SU-DHL-6 (cell line): ENCODE results near the gene ACMSD.

Experiments used
- H2AFZ ChIP-seq: fragments of 200-600 bp; sonication (generic); 2 replicates; pipeline ENCODE4 v1.6.1; 2014; ENCODE audit warnings: low read depth, mild to moderate bottlenecking, moderate library complexity, mixed read lengths, antibody characterized with exemption, low read length; ENCODE audit not compliant: severe bottlenecking
- H3F3A ChIP-seq: fragments of 200-600 bp; shearing (Covaris generic); 2 replicates; pipeline ENCODE4 v1.6.0; 2016; ENCODE audit warnings: antibody characterized with exemption, mild to moderate bottlenecking; ENCODE audit not compliant: insufficient read depth
- H3K27ac ChIP-seq: fragments of 200-600 bp; sonication (generic); 2 replicates; pipeline ENCODE4 v1.5.1; 2016; ENCODE audit warnings: low read depth, mild to moderate bottlenecking, low read length, moderate library complexity, mixed read lengths
- H3K27me3 ChIP-seq: fragments of 200-600 bp; sonication (generic), shearing (Covaris generic); 2 replicates; pipeline ENCODE4 v1.6.0; 2014; ENCODE audit warnings: mild to moderate bottlenecking, low read length
- H3K36me3 ChIP-seq: fragments of 200-600 bp; sonication (generic); 2 replicates; pipeline ENCODE4 v1.6.1; 2014; ENCODE audit warnings: mild to moderate bottlenecking, low read length, mixed read lengths
- H3K4me2 ChIP-seq: fragments of 300-600, 200-600 bp; shearing (Covaris generic), sonication (generic); 2 replicates; pipeline ENCODE4 v1.6.0; 2014; ENCODE audit warnings: low read length, low read depth, mild to moderate bottlenecking; ENCODE audit not compliant: poor library complexity, severe bottlenecking
- H3K4me3 ChIP-seq: fragments of 200-600 bp; sonication (generic); 2 replicates; pipeline ENCODE4 v1.5.1; 2014; ENCODE audit warnings: antibody characterized with exemption, low read length, mild to moderate bottlenecking, mixed read lengths; ENCODE audit not compliant: insufficient read depth, poor library complexity, severe bottlenecking
- H3K79me2 ChIP-seq: fragments of 200-600 bp; sonication (generic); 2 replicates; pipeline ENCODE4 v1.6.1; 2014; ENCODE audit warnings: mild to moderate bottlenecking, low read length, moderate library complexity; ENCODE audit not compliant: insufficient read depth
- H3K9ac ChIP-seq: fragments of 200-600 bp; sonication (generic); 2 replicates; pipeline ENCODE4 v1.7.0; 2014; ENCODE audit warnings: mild to moderate bottlenecking, low read length
- H3K9me2 ChIP-seq: fragments of 200-600 bp; sonication (generic); replicated peaks from 2 replicates; pipeline ENCODE4 v1.6.1; 2014; ENCODE audit warnings: low read length; ENCODE audit not compliant: insufficient read depth
- H3K9me3 ChIP-seq: fragments of 200-600 bp; sonication (generic); 2 replicates; pipeline ENCODE4 v1.6.1; 2014; ENCODE audit warnings: low read length, mixed read lengths; ENCODE audit not compliant: insufficient read depth
- H4K20me1 ChIP-seq: fragments of 200-600 bp; sonication (generic); 2 replicates; pipeline ENCODE4 v1.6.1; 2014; ENCODE audit warnings: low read depth, mild to moderate bottlenecking, antibody characterized with exemption, low read length, moderate library complexity, mixed read lengths
- EZH2phosphoT487 ChIP-seq: fragments of 200-600 bp; sonication (generic), shearing (Covaris generic); conservative IDR thresholded peaks from 2 replicates; pipeline ENCODE4 v1.6.1; 2018; ENCODE audit warnings: mild to moderate bottlenecking, antibody characterized with exemption, low read length, moderate library complexity, mixed read lengths
- TF ChIP-seq, protein P1 (sequence below): fragments of 200-600 bp; sonication (generic); IDR thresholded peaks from one replicate; pipeline ENCODE4 v1.5.1; 2017; ENCODE audit warnings: antibody characterized with exemption, mild to moderate bottlenecking, low read length, moderate library complexity; ENCODE audit not compliant: insufficient read depth, poor library complexity, severe bottlenecking

The ACMSD gene

DNA sequence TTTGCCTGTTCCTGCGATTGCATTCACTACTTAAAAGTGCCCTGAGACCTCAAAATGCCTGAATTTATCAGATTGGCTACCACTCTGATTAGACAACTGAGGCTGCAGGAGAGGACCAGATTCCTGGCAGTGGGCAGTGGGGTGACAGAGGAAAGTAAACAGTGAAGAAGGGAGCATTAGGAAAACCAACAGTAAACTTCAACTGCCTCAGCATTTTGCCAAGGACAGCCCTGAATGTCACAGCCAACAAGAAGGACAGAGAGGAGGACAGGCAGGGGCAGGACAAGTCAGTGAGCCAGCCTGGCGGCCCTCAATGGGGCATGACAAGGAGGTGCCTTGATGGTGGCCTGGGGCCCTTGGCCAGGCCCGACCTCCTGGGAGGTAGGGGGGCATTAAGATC is 24.3 kb downstream of the ACMSD start:
- no peak for TF ChIP-seq EZH2phosphoT487
- TF ChIP-seq, protein P1, sequence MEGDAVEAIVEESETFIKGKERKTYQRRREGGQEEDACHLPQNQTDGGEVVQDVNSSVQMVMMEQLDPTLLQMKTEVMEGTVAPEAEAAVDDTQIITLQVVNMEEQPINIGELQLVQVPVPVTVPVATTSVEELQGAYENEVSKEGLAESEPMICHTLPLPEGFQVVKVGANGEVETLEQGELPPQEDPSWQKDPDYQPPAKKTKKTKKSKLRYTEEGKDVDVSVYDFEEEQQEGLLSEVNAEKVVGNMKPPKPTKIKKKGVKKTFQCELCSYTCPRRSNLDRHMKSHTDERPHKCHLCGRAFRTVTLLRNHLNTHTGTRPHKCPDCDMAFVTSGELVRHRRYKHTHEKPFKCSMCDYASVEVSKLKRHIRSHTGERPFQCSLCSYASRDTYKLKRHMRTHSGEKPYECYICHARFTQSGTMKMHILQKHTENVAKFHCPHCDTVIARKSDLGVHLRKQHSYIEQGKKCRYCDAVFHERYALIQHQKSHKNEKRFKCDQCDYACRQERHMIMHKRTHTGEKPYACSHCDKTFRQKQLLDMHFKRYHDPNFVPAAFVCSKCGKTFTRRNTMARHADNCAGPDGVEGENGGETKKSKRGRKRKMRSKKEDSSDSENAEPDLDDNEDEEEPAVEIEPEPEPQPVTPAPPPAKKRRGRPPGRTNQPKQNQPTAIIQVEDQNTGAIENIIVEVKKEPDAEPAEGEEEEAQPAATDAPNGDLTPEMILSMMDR, result no peak
- no peaks in the 10 kb centered on the region for H3K79me2 ChIP-seq
- no peak overlapping the region for H3K4me2 ChIP-seq
- no peak overlapping the region for H3K27ac ChIP-seq
- H4K20me1 ChIP-seq, result no peaks in the 10 kb centered on the region
- H3F3A ChIP-seq, result no peaks in the 10 kb centered on the region
- H3K9me2 ChIP-seq, result no peaks in the 10 kb centered on the region
- H3K36me3 ChIP-seq, result no peaks in the 10 kb centered on the region
- no peaks in the 10 kb centered on the region for H3K27me3 ChIP-seq
- H3K9me3 ChIP-seq, result no peaks in the 10 kb centered on the region
- no peak overlapping the region for H2AFZ ChIP-seq
- H3K4me3 ChIP-seq, result no peak overlapping the region
- no peak overlapping the region for H3K9ac ChIP-seq

DNA sequence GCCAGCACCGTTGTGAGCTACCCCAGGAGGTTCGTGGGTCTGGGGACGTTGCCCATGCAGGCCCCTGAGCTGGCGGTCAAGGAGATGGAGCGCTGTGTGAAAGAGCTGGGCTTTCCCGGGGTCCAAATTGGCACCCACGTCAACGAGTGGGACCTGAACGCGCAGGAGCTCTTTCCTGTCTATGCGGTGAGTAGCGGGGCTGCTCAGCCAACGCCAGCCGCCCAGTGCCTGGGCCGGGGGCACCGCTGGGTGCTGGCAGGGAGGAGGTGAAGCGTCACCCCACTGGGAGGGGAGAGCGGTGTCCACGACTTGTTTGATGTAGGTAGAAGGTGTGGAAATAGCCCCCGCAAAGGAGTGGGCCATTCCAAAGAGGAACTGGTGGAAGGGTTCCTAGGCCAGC is 25.0 kb downstream of the ACMSD start:
- H3K9ac ChIP-seq, result no peak overlapping the region
- no peaks in the 10 kb centered on the region for H3K79me2 ChIP-seq
- H3K9me3 ChIP-seq, result no peaks in the 10 kb centered on the region
- no peak overlapping the region for H3K4me3 ChIP-seq
- no peaks in the 10 kb centered on the region for H3K27me3 ChIP-seq
- H3K27ac ChIP-seq, result no peak overlapping the region
- no peak overlapping the region for H2AFZ ChIP-seq
- H3K4me2 ChIP-seq, result no peak overlapping the region
- no peaks in the 10 kb centered on the region for H4K20me1 ChIP-seq
- H3K9me2 ChIP-seq, result no peaks in the 10 kb centered on the region
- no peaks in the 10 kb centered on the region for H3F3A ChIP-seq
- no peaks in the 10 kb centered on the region for H3K36me3 ChIP-seq
- TF ChIP-seq, protein P1, result no peak
- TF ChIP-seq EZH2phosphoT487, result no peak

DNA sequence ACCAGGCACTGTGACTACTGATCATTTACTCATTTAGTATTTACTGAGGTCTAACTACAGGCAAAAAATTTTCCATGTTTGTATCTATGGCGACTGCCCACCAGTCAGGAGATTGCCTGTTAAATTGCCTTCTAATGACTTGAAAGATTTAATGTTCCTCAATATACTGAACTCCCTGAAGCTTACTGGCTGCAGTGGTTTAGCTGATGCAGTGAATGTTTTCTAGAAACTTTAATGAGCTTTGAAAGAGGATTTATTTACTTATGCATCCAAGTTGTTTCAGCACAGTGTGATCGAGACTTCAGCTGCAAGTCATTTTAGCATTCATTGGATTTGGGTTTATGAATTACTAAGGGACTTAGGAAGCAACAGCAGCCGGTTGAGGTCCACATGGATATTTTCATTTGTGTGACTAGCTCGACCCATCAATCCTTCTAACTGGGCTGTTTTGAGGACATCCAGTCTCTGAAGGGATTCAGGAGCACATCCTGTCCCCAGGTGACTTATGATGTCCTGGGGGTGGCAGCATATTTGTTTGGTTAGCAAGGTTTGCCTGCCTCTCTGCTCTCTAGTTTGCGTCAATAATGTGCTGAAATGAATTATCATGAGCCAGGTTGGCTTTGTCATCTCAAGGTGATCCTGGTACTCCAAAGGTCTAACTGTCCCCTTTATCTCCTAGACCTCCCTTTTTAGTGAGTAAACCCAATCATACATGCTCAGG is 26.8 kb downstream of the ACMSD start:
- no peaks in the 10 kb centered on the region for H3K9me3 ChIP-seq
- H3K4me2 ChIP-seq, result no peak overlapping the region
- H3K27ac ChIP-seq, result no peak overlapping the region
- no peaks in the 10 kb centered on the region for H3K9me2 ChIP-seq
- no peak overlapping the region for H2AFZ ChIP-seq
- H3K36me3 ChIP-seq, result no peaks in the 10 kb centered on the region
- no peak for TF ChIP-seq EZH2phosphoT487
- TF ChIP-seq, protein P1, result no peak
- H3K79me2 ChIP-seq, result no peaks in the 10 kb centered on the region
- no peak overlapping the region for H3K4me3 ChIP-seq
- no peaks in the 10 kb centered on the region for H4K20me1 ChIP-seq
- H3K27me3 ChIP-seq, result no peaks in the 10 kb centered on the region
- no peak overlapping the region for H3K9ac ChIP-seq
- H3F3A ChIP-seq, result no peaks in the 10 kb centered on the region
